HG03097 (cell line): ENCODE measurements around the gene KCNJ18.
"Not testable (repeated sequence)": the region's sequence is repeated elsewhere in the genome, so short reads cannot be mapped to it uniquely, and the experiment has no call there.

Experiments used
- ATAC-seq: cut with Tn5 transposase; IDR thresholded peaks from one replicate; pipeline ENCODE4 v1.9.1; 2021; ENCODE audit not compliant: unreplicated experiment, low FRiP score

The KCNJ18 gene

GRCh38 chr17:21683897-21684296, 8.4 kb upstream of the KCNJ18 start:
- ATAC-seq, result not testable (repeated sequence)

DNA sequence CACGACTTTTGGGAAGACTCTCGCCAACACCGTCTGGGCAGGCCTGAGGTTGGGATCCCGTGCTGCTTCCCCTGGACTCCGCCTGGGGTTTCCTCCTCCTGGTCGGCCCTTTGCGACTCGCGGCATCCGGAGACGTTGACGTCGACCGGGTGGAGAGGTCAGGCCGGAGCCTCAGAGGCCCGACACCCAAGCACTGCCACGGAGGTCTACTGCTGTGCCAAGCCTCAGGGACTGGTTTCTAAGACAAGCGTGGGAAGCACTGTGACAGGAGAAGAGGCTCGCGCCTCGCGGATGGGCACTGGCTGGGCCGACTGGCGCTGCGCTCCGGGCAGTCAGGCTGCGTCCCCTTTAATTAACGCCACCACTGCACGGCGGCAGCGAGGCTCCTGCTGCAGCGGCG, 7.9 kb upstream of the KCNJ18 start:
- not testable (repeated sequence) for ATAC-seq

DNA sequence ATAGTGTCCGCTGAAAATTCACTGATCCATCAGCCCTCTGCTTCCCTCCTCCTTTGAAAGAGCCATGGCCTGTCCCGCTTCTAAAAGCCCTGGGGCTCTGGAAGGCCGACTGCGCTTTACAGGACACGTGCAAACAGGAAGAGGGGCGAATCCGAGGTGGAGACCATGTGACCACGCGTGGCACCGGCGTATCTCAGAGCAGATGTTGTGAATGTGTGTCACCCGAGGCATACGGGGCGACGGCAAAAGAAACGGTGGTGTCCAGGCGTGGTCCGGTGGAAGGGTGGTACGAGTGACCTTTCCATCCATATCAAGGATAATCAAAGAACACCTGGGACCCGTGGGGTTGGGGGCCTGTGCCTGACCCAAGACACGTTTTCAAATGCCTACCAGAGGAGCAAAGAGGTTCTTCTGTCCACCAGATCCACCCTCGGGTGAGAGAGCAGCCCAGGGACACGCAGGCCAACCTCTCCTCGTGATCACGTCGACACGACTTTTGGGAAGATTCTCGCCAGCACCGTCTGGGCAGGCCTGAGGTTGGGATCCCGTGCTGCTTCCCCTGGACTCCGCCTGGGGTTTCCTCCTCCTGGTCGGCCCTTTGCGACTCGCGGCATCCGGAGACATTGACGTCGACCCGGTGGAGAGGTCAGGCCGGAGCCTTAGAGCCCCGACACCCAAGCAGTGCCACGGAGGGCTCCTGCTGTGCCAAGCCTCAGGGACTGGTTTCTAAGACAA, 7.1 kb upstream of the KCNJ18 start:
- not testable (repeated sequence) for ATAC-seq

- ATAC-seq, result no peak
These were observed 5.9 kb upstream of the KCNJ18 start for GRCh38 chr17:21686165-21687015.

- ATAC-seq, result no peak
These were observed 5.0 kb upstream of the KCNJ18 start for GRCh38 chr17:21687136-21687953.

DNA sequence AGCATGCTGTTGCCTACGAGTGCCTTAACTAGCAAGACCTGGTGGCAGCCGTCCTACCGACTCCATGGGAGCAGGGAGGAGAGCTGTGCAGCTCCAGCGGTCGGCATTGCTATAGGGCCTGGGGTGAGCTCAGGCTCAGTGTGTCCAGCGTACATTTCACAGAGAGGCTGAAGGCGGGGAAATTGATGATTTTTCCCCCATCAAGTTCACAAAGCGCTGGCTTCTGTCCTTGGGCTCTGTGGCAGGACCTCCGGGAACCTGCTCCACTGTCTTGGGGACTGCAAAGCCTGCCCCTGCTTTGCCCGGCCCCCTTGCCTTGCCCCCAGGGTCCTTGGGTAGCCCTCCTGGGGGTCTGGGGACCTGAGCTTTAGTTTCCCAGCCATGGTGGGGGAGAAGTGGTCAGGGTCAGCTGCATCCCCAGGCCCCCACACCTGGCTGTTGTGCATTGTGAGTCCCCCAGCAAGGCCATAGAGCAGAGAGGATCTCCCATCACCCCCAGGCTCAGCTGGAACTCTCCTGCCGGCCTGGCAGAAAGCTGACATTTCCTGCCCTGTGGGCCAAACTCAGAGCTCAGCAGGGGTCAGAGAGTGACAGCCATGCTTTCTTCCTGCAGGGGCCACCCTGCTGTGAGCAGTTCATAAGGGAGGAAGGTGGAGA, 3.9 kb upstream of the KCNJ18 start:
- ATAC-seq, result no peak

- ATAC-seq, result no peak
These were observed 2.7 kb upstream of the KCNJ18 start for GRCh38 chr17:21689604-21690003.

DNA sequence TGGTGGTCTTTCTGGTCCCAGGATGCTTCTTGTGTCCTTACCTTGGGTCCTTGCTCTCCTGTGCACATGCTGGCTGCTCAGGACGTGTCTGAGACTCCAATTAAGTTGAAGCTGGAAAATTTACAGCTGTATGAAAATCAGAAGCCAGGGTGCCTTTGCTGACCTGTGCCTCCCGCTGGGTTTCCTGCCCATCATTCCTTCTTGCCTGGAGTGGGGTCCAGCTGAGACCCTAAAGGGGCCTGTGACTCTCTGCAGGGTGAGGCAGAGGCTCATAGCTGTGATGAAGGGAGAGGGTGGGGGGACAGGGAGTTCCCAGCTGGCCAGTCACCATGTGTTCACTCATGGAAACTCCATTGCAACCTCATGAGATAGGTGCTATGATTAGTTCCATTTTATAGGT, 1.5 kb upstream of the KCNJ18 start:
- ATAC-seq, result not testable (repeated sequence)

DNA sequence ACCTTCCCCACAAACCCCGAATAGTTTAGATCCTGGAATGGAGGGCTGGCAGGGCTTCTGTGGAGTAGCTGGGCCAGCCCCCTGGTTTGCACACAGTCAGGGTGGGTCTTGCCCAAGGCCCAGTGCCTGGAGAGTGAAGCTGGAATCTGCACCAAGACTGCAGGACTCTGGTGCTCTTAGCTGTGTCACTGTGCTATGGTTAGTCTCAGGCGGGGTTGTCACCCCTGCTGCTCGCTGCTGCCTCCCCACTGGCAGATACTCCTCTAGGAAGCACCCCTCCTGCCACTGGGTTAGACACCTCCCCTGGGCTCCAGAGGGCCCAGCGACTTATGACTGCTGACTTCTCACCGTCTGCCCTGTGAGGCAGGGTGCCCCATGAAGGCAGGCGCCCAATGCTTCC, 842 bp upstream of the KCNJ18 start:
- not testable (repeated sequence) for ATAC-seq

DNA sequence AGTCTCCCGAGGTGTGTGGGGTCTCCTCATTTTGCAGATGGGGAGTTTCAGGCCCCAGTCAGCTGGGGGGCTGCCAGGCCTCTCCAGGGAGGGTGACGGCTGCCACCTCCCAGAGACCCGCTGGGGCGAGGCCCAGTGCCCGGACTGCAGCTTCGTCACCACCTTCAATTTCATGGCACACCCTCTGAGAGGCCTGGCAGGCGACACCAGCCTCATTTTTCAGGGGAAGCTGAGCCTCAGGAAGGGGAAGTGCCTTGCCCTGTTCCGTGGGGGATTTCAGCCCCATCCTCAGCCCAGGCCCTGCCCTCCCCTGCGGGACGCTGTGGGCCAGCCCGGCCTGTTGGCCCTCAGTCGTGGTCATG, 362 bp downstream of the KCNJ18 start:
- not testable (repeated sequence) for ATAC-seq

- ATAC-seq, result not testable (repeated sequence)
These were observed 1.1 kb downstream of the KCNJ18 start for GRCh38 chr17:21693391-21693796.

DNA sequence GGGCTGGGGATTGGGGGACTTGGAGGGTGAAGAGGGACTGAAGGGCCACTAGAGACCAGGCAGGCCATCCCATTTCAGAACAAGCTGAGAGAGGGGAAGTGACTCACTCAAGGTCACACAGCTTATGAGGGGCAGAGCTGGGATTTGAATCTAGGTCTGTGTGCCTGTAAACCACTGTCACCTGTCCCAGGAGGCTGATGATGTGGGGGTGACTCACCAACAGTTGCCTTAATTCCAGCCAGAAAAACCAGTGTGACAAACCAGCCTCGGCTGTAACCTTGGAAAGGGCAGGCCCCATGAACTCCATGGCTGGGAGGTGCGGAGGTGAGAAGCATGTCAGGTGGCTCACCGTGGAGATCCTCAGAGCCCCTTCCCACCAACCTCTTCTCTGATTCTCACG, 1.6 kb downstream of the KCNJ18 start:
- ATAC-seq, result not testable (repeated sequence)

GRCh38 chr17:21696227-21696626, 3.9 kb downstream of the KCNJ18 start:
- ATAC-seq, result not testable (repeated sequence)

DNA sequence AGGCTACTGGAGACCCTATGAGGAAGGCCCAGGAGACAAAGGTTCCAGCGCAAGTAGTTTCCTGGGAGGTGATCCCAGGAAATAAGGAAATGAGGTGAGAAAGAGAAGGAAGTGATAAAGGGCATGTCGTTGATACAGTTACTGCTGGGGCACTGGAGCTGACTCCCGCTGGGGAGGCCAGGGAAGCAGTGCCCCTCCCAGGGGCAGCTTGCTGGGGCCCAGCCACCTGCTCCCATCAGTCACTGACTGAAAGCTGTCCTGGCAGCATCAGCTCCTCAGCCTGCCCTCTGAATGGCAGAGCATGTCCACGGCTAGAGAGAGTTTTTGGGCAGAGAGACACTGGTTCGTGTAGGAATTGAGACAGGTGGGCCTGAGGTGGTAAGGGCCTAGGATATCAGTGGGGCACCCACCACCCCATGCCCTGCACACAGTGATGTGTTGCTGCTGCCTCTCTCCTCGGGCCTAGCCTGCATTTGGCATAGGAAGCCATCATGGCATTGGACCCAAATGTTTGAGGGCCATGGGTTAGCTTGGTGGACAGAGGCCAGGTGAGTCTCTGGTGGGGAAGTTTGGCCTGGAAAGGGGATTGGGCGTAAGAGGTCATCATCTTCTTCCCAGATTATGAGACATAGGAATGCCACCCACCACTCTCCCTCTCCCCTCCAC, 4.7 kb downstream of the KCNJ18 start:
- ATAC-seq, result not testable (repeated sequence)

DNA sequence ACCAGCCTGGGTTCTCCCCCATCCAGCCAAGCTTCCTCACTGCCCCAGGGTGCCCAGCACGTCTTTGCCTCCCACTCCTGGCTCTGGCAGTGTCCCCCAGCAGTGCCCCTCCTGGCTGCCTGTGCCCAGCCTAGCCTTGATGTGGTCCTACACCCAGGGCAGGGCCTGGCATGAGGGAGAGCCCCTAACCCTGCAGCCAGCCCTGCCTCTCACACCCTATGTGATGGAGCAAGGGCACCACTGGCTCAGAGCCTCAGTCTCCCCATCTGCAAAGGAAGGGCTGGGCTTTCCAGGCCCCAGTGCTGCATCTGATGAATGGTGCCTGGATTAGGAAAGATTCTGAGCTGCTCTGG, 5.2 kb downstream of the KCNJ18 start:
- not testable (repeated sequence) for ATAC-seq

GRCh38 chr17:21698437-21699075, 6.2 kb downstream of the KCNJ18 start:
- ATAC-seq, result not testable (repeated sequence)

- not testable (repeated sequence) for ATAC-seq
These were observed 6.8 kb downstream of the KCNJ18 start for GRCh38 chr17:21699124-21699523.

DNA sequence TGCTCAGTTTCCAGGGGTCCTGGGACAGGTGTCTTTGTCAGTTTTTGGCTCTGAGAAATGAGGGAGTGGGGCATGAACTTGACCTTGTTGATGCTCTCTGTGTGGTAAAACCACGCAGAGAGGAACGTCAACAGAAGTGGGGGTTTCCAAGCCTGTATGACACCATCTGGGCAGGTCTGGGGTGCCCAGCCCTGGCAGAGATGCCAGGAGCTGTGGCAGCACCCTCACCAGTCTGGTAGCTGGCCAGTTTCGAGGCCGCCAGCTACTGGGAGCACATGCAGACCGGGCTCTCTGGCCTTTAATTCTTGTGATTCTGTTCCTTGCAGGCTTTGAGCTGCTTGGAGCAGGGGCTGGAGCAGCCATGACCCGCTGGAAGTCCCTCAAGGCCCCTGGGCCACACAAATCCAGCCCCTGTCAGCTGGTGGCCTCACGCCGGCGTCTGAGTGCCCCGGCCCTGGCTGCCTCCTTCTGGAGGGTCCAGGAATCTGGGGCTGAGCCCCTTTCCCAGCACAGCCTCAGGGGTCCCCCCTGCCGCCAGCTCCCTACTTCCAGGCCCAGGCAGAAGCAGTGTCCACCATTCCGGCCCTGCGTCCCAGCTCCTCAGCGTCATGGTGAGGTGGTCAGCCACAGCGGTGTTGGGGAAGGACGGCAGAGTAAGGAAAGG, 7.4 kb downstream of the KCNJ18 start:
- not testable (repeated sequence) for ATAC-seq

DNA sequence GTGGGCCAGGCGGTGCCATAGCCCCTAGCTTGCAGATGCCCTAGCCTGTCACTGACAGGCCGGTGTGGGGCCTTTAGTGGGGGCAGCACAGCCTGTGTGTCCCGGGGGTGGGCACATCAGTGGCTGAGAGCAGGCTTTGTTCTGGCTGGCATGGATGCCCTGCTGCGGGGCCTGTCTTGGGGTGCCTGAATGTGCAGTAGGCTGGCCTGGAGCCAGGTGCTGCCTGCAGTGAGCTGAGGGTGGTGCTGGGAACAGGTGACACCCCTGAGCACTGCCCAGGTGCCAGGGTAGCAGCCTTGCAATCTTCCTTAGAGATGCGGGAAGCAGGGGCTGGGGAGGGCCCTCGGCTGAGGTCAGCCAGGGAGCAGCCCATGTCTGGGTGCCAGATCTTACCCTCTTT, 8.8 kb downstream of the KCNJ18 start:
- not testable (repeated sequence) for ATAC-seq
